GM23338 (cell line): Measurements from ENCODE around the gene SSBP2.
A peak's percentile ranks its signal among the peaks of the same experiment; 100 is the strongest.

Experiments
- CREB1 ChIP-seq: fragments of 250-450 bp; sonication (Bioruptor Pico); IDR thresholded peaks from 2 replicates; pipeline ENCODE4 v1.5.0; 2020; ENCODE audit warnings: low read depth, mild to moderate bottlenecking, moderate library complexity
- CTCF ChIP-seq, 2 experiments: fragments of 200-600 bp in 1 of 2; sonication (generic) in 1 of 2; conservative IDR thresholded peaks; 2 replicates each; pipeline versions ENCODE4 v1.5.1 to v1.6.1; 2016 to 2017; ENCODE audit warnings: antibody characterized with exemption in 2 of 2, low read depth in 2 of 2, mild to moderate bottlenecking in 2 of 2, moderate library complexity in 1 of 2
- EZH2 ChIP-seq: fragments of 200-600 bp; sonication (generic); IDR thresholded peaks from one replicate; pipeline ENCODE4 v1.8.0; 2017; ENCODE audit warnings: antibody characterized with exemption, mild to moderate bottlenecking, low read depth; ENCODE audit not compliant: unreplicated experiment
- EZH2phosphoT487 ChIP-seq: fragments of 200-600 bp; sonication (generic); IDR thresholded peaks from one replicate; pipeline ENCODE4 v1.8.1; 2018; ENCODE audit warnings: antibody characterized with exemption; ENCODE audit not compliant: unreplicated experiment
- JUNB ChIP-seq: IDR thresholded peaks from one replicate; pipeline ENCODE4 v1.6.1; 2016; ENCODE audit warnings: antibody characterized with exemption; ENCODE audit not compliant: unreplicated experiment
- NANOG ChIP-seq: IDR thresholded peaks from 2 replicates; pipeline ENCODE4 v1.6.1; 2016; ENCODE audit warnings: antibody characterized with exemption, borderline replicate concordance
- POLR2AphosphoS5 ChIP-seq: IDR thresholded peaks from 2 replicates; pipeline ENCODE4 v1.6.1; 2016; ENCODE audit warnings: antibody characterized with exemption, low read depth
- REST ChIP-seq: IDR thresholded peaks from one replicate; pipeline ENCODE4 v1.6.1; 2018; ENCODE audit warnings: antibody characterized with exemption; ENCODE audit not compliant: unreplicated experiment
- STAT1 ChIP-seq: IDR thresholded peaks from one replicate; pipeline ENCODE4 v1.6.1; 2016; ENCODE audit warnings: antibody characterized with exemption; ENCODE audit not compliant: unreplicated experiment
- ZNF114 ChIP-seq: fragments of 250-450 bp; sonication (Bioruptor Pico); IDR thresholded peaks from 2 replicates; pipeline ENCODE4 v1.5.0; 2020; ENCODE audit warnings: mild to moderate bottlenecking, moderate library complexity
- ZNF331 ChIP-seq: fragments of 250-450 bp; sonication (Bioruptor Pico); IDR thresholded peaks from 2 replicates; pipeline ENCODE4 v1.5.0; 2020; ENCODE audit warnings: low read depth, mild to moderate bottlenecking, moderate library complexity
- ZNF462 ChIP-seq: fragments of 250-450 bp; sonication (Bioruptor Pico); IDR thresholded peaks from 2 replicates; pipeline ENCODE4 v1.5.0; 2020; ENCODE audit warnings: mild to moderate bottlenecking, moderate library complexity
- TF ChIP-seq, protein P1 (sequence below): IDR thresholded peaks from 2 replicates; pipeline ENCODE4 v1.6.1; 2016; ENCODE audit warnings: antibody characterized with exemption

- no peak for TF ChIP-seq POLR2AphosphoS5
- TF ChIP-seq CTCF (conservative IDR thresholded peaks at IDR 0.05; ENCODE audit: low read depth in 2 of 2), result no peak
- no peak for TF ChIP-seq EZH2phosphoT487
- TF ChIP-seq REST, result no peak
- no peak for TF ChIP-seq CREB1 (CRISPR knock-in tag)
- TF ChIP-seq NANOG, result no peak
- TF ChIP-seq EZH2, result no peak
- TF ChIP-seq JUNB, result no peak
- no peak for TF ChIP-seq STAT1
- TF ChIP-seq ZNF462 (CRISPR knock-in tag), result 0 out of 2 replicates have a peak, but pooled peaks have one; percentile 45
- no peak for TF ChIP-seq ZNF114
- TF ChIP-seq, protein P1, sequence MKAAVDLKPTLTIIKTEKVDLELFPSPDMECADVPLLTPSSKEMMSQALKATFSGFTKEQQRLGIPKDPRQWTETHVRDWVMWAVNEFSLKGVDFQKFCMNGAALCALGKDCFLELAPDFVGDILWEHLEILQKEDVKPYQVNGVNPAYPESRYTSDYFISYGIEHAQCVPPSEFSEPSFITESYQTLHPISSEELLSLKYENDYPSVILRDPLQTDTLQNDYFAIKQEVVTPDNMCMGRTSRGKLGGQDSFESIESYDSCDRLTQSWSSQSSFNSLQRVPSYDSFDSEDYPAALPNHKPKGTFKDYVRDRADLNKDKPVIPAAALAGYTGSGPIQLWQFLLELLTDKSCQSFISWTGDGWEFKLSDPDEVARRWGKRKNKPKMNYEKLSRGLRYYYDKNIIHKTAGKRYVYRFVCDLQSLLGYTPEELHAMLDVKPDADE, result no peak
- TF ChIP-seq ZNF331, result no peak
These were observed 160.2 kb downstream of the SSBP2 start for GRCh38 chr5:81590498-81591384.
